ENCODE measurements around the gene SLC45A1.
"Not testable (repeated sequence)": the region's sequence is repeated elsewhere in the genome, so short reads cannot be mapped to it uniquely, and the experiment has no call there.

The SLC45A1 gene

GRCh38 chr1:8317647-8318381 lies at the start of gene SLC45A1:
SLC45A1 (plus strand) TSS chr1:8318114; CDS start chr1:8324330, 6,216 bp downstream.
- Mint-ChIP-seq H3K27me3 (peaks cover 9% of the 10 kb centered on the region), H3K4me1 (peaks cover 21% of the 10 kb centered on the region), H3K9me3 (no peaks in the 10 kb centered on the region), H3K36me3 (no peaks in the 10 kb centered on the region), H3K27ac (peak within 1 kb of the TSS; percentile 12), H3K4me3 (peak within 1 kb of the TSS; percentile 86)

- no peaks in the 10 kb centered on the region for H3K27me3 Mint-ChIP-seq
- H3K4me3 Mint-ChIP-seq, result no peak overlapping the region
- no peaks in the 10 kb centered on the region for H3K9me3 Mint-ChIP-seq
- no peaks in the 10 kb centered on the region for H3K4me1 Mint-ChIP-seq
- H3K27ac Mint-ChIP-seq, result no peak overlapping the region
- no peaks in the 10 kb centered on the region for H3K36me3 Mint-ChIP-seq
These were observed 44.9 kb upstream of the SLC45A1 start for GRCh38 chr1:8273036-8273435.

DNA sequence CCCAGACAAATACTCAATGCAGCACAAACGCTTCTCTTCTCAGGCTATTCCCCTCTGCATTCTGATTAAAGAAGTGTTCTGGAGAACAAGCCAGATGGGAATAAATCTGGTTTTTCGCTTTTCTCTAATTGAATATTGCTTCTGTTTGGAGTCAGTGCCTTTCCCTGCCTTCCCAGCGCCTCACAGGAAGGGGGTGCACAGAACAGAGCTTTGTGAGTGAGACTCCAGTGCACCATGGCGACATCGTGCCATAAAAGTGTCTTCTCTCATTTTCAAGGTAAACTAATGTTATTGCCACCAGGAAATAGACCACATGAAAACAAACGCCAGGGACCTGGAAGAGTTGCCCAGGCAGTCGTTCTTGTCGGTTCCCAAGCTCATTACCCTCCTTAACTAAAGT lies 43.6 kb upstream of the SLC45A1 start:
- Mint-ChIP-seq H3K27me3 (no peaks in the 10 kb centered on the region), H3K4me3 (no peak overlapping the region), H3K27ac (no peak overlapping the region), H3K4me1 (no peaks in the 10 kb centered on the region), H3K9me3 (no peaks in the 10 kb centered on the region), H3K36me3 (no peaks in the 10 kb centered on the region)

DNA sequence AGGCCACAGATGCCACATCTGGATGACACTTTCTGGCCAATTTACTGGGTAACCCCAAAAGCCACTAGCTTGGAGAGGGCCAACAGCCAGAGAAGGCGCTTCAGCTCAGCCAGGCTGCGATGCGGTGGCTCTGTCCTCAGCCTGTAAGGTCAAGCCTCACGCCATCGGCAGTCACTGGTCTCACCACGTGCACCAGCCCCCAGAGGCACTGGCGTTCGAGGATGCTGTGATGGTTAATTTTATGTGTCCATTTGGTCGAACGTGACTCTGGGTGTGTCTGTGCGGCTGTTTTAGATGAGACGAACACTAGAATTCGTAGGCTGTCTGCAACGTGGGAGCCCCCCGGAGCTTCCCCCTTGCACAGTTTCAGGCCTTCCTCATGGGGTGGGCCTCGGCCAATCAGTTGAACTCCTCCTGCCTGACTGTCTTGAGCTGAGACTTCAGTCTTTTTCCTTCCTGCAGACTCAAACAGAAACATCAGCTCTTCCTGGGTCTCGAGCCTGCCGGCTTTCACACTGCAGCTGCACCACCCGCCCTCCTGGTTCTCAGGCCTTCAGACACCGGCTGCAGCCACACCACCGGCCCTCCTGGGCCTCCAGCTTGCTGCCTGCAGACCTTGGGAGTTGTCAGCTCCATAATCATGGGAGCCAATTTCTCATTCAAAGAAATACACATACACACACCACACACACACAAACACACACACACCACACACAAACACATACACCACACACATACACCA lies 41.6 kb upstream of the SLC45A1 start:
- Mint-ChIP-seq H3K4me3 (no peak overlapping the region), H3K27ac (peak overlapping the region; percentile 30), H3K27me3 (no peaks in the 10 kb centered on the region), H3K4me1 (no peaks in the 10 kb centered on the region), H3K36me3 (no peaks in the 10 kb centered on the region), H3K9me3 (no peaks in the 10 kb centered on the region)

DNA sequence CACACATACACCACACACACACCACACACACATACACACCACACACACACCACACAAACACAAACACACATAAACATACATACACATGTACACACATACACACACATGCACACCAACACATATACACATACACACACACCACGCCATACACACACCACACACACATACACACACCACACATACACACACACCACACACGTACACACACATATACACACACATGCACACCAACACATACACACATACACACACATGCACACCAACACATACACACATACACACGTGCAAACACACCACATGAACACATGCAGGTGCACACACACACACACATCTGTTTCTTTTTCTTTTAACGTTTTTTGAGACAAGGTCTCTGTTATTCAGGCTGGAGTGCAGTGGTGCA lies 41.0 kb upstream of the SLC45A1 start:
- Mint-ChIP-seq H3K9me3 (no peaks in the 10 kb centered on the region), H3K4me1 (no peaks in the 10 kb centered on the region), H3K27me3 (peaks cover 4% of the 10 kb centered on the region), H3K36me3 (no peaks in the 10 kb centered on the region), H3K27ac (peak overlapping the region; percentile 30), H3K4me3 (no peak overlapping the region)

- not testable (repeated sequence) for H3K4me1 Mint-ChIP-seq, H3K36me3 Mint-ChIP-seq, H3K4me3 Mint-ChIP-seq, H3K27ac Mint-ChIP-seq, H3K9me3 Mint-ChIP-seq
- peaks cover 12% of the 10 kb centered on the region for H3K27me3 Mint-ChIP-seq
These were observed 39.2 kb upstream of the SLC45A1 start for GRCh38 chr1:8278677-8279076.

DNA sequence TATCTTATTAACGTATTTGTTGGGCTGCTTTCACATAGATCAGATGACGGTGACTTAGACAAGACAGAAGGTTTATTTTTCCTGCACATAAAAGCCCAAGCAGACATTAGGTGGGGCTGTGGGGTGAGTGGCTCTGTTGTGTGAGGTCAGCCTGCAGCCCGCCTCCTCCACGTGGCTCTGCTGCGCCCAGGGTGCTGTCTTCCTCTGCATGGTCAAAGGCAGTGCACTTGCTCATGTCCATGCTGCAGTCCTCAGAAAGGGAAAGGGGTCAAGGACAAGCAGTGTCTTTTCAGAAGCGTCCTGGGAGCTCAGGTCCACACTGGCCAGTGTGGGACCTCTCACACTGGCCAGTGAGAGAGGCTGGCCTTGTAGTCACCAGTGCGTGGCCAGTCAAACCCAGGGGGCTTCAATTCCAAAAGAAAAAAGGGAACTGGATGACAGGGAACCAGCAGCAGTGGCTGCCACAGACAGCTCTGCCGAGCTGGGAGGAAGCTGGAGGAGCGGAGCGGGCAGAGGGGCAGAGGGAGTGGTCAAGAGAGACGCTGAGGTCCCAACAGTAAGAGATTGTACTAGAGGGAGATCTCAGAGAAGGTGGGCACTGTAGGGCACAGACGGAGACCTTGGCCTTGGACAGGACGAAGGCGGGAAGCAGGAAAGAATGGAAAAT lies 35.9 kb upstream of the SLC45A1 start:
- H3K4me1 Mint-ChIP-seq, result no peaks in the 10 kb centered on the region
- H3K9me3 Mint-ChIP-seq, result no peaks in the 10 kb centered on the region
- H3K27me3 Mint-ChIP-seq, result peaks cover 14% of the 10 kb centered on the region
- H3K36me3 Mint-ChIP-seq, result no peaks in the 10 kb centered on the region
- H3K27ac Mint-ChIP-seq, result no peak overlapping the region
- no peak overlapping the region for H3K4me3 Mint-ChIP-seq

GRCh38 chr1:8283058-8283884 lies 34.6 kb upstream of the SLC45A1 start:
- Mint-ChIP-seq H3K36me3 (no peaks in the 10 kb centered on the region), H3K4me3 (no peak overlapping the region), H3K27ac (no peak overlapping the region), H3K4me1 (no peaks in the 10 kb centered on the region), H3K27me3 (peaks cover 14% of the 10 kb centered on the region), H3K9me3 (no peaks in the 10 kb centered on the region)

DNA sequence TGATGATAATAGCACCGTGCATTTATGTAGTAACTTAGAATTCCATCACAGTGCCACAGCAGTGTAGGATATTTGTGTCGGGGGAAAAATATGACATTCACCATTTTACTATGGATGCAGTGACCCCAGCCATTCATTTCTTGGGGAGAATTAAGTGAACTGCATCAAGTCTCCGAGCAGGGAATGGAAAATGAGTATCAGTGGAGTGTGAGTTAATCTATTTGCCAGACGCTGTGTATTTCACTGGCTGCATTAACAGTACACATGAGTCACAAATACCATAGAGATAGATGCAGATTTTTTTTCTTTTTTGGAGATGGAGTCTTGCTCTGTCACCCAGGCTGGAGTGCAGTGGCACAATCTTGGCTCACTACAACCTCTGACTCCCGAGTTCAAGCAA lies 33.8 kb upstream of the SLC45A1 start:
- no peak overlapping the region for H3K4me3 Mint-ChIP-seq
- no peaks in the 10 kb centered on the region for H3K4me1 Mint-ChIP-seq
- no peak overlapping the region for H3K27ac Mint-ChIP-seq

DNA sequence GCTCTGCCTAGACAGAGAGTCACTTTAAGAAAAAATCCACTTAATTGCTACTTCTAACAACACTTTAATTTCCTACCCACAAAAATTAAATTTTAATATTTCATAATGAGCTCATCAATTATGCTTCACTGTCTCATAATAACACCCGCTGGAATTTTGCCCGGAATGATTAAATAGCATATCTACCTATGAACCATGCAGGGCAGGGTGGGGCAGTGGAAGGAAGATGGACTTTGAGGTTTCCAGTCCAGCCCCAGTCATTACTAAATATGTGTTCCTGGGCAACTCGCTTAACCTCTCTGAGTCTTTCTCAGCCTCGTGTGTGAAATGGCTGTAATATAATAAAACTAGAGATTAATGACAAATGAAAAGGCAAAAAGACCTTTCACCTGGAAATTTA lies 32.8 kb upstream of the SLC45A1 start:
- no peaks in the 10 kb centered on the region for H3K4me1 Mint-ChIP-seq
- no peaks in the 10 kb centered on the region for H3K9me3 Mint-ChIP-seq
- H3K27ac Mint-ChIP-seq, result no peak overlapping the region
- peaks cover 14% of the 10 kb centered on the region for H3K27me3 Mint-ChIP-seq
- no peaks in the 10 kb centered on the region for H3K36me3 Mint-ChIP-seq
- H3K4me3 Mint-ChIP-seq, result no peak overlapping the region

More for the DNA sequence above, 33.8 kb upstream of the SLC45A1 start:
- H3K36me3 Mint-ChIP-seq, result no peaks in the 10 kb centered on the region
- H3K27me3 Mint-ChIP-seq, result peaks cover 14% of the 10 kb centered on the region
- H3K9me3 Mint-ChIP-seq, result no peaks in the 10 kb centered on the region

DNA sequence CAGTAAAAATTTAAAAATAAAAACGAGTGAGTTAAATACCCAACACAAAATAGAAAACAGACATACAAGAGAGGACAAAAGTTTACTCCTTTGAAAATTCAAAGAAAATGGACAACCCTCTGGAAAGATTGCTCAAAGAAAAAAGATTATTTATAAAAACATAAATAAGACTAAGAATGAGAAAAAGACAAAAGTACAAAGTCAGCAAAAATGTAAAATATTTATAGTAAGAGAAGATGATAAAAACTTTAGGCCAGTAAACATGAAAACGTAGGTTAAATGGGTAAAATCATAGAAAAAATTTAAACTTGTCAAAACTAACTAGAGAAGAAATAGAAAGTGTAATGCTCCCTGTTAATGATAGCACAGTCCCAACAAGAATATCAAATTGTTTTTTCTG lies 31.9 kb upstream of the SLC45A1 start:
- no peak overlapping the region for H3K4me3 Mint-ChIP-seq
- H3K27me3 Mint-ChIP-seq, result peaks cover 14% of the 10 kb centered on the region
- no peaks in the 10 kb centered on the region for H3K36me3 Mint-ChIP-seq
- H3K4me1 Mint-ChIP-seq, result no peaks in the 10 kb centered on the region
- H3K27ac Mint-ChIP-seq, result no peak overlapping the region
- H3K9me3 Mint-ChIP-seq, result no peaks in the 10 kb centered on the region

- Mint-ChIP-seq H3K4me3 (no peak overlapping the region), H3K27ac (no peak overlapping the region), H3K9me3 (no peaks in the 10 kb centered on the region), H3K27me3 (peaks cover 2% of the 10 kb centered on the region), H3K36me3 (no peaks in the 10 kb centered on the region), H3K4me1 (no peaks in the 10 kb centered on the region)
These were observed 24.8 kb upstream of the SLC45A1 start for GRCh38 chr1:8293118-8293517.

DNA sequence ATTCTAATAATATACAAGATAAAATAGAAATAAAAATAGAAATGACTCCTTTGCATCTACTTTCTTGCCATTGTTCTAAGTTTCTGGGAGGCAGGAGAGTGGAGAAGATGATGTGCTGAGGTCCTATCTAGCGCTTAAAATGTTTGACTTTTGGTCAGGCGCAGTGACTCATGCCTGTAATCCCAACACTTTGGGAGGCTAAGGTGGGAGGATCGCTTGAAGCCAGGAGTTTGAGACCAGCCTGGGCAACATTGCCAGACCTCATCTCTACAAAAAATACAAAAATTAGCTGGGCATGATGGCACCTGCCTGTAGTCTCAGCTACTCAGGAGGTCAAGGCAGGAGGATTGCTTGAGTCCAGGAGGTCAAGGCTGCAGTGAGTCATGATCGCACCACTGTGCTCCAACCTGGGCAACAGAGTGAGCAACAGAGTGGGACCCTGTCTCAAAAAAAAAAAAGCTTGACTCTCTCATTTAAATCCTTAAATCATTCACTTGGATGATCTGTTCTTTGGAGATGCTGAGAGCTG lies 24.2 kb upstream of the SLC45A1 start:
- Mint-ChIP-seq H3K36me3 (no peaks in the 10 kb centered on the region), H3K27ac (no peak overlapping the region), H3K27me3 (peaks cover 2% of the 10 kb centered on the region), H3K4me3 (no peak overlapping the region), H3K4me1 (no peaks in the 10 kb centered on the region), H3K9me3 (no peaks in the 10 kb centered on the region)

DNA sequence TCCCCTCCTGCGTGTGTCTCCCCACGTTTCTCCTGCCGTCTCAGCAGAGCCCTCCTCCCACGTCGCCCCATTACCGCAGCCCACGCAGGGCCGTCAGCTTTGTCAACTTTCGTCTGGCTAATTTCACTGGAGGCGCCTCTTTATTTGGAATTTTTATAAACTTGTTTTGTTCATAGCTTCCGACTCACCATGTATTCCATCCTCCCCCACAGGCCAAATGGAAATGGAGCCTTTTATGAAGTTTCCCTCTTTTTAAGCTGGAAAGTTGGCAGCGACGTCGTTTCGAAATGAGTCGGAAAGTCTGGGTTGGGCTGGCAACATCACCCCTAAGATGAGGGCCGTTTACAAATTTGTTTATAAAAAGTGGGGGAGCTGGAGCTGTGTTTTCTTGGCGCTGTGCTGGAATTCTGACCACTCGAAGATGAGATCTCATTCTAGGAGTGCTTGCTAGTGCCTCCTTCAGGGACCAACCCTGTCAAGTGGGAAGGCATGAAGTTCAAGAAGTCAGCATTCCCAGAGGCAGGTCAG lies 23.7 kb upstream of the SLC45A1 start:
- no peak overlapping the region for H3K4me3 Mint-ChIP-seq
- no peaks in the 10 kb centered on the region for H3K4me1 Mint-ChIP-seq
- no peak overlapping the region for H3K27ac Mint-ChIP-seq
- H3K9me3 Mint-ChIP-seq, result no peaks in the 10 kb centered on the region
- H3K27me3 Mint-ChIP-seq, result peaks cover 2% of the 10 kb centered on the region
- no peaks in the 10 kb centered on the region for H3K36me3 Mint-ChIP-seq

GRCh38 chr1:8297245-8297644 lies 20.7 kb upstream of the SLC45A1 start:
- H3K4me1 Mint-ChIP-seq, result no peaks in the 10 kb centered on the region
- peaks cover 3% of the 10 kb centered on the region for H3K27me3 Mint-ChIP-seq
- H3K4me3 Mint-ChIP-seq, result no peak overlapping the region
- no peaks in the 10 kb centered on the region for H3K9me3 Mint-ChIP-seq
- H3K27ac Mint-ChIP-seq, result no peak overlapping the region
- H3K36me3 Mint-ChIP-seq, result no peaks in the 10 kb centered on the region

Measured in activated naive CD4-positive, alpha-beta T cell treated with anti-CD3 and anti-CD28 coated beads, Interleukin-2, amount 50 U/mL, for 24 hours (primary cell).